ENCODE results near the gene R3HDM1.
"Not testable (repeated sequence)": the region's sequence is repeated elsewhere in the genome, so short reads cannot be mapped to it uniquely, and the experiment has no call there.

R3HDM1 gene

GRCh38 chr2:135570884-135571283 lies 39.6 kb downstream of the R3HDM1 start:
- DNase-seq (ENCODE audit: low read depth): no peak

GRCh38 chr2:135573620-135574019 lies 42.3 kb downstream of the R3HDM1 start:
- no peak for DNase-seq (ENCODE audit: low read depth)

- DNase-seq (ENCODE audit: low read depth): no peak
These were observed 50.0 kb downstream of the R3HDM1 start for GRCh38 chr2:135581282-135581681.

- DNase-seq (ENCODE audit: low read depth): no peak
These were observed 51.1 kb downstream of the R3HDM1 start for GRCh38 chr2:135582383-135582782.

- DNase-seq (ENCODE audit: low read depth): no peak
These were observed 54.3 kb downstream of the R3HDM1 start for GRCh38 chr2:135585586-135585985.

GRCh38 chr2:135586148-135586547 lies 54.9 kb downstream of the R3HDM1 start:
- no peak for DNase-seq (ENCODE audit: low read depth)

GRCh38 chr2:135587958-135588357 lies 56.7 kb downstream of the R3HDM1 start:
- DNase-seq (ENCODE audit: low read depth): no peak

GRCh38 chr2:135590619-135591260 lies 59.5 kb downstream of the R3HDM1 start:
- no peak for DNase-seq (ENCODE audit: low read depth)

GRCh38 chr2:135600915-135601314 lies 69.6 kb downstream of the R3HDM1 start:
- no peak for DNase-seq (ENCODE audit: low read depth)

- no peak for DNase-seq (ENCODE audit: low read depth)
These were observed 72.3 kb downstream of the R3HDM1 start for GRCh38 chr2:135603543-135603942.

GRCh38 chr2:135607561-135607960 lies 76.3 kb downstream of the R3HDM1 start:
- DNase-seq (ENCODE audit: low read depth): no peak

GRCh38 chr2:135612319-135612718 lies 81.0 kb downstream of the R3HDM1 start:
- no peak for DNase-seq (ENCODE audit: low read depth)

- DNase-seq (ENCODE audit: low read depth): no peak
These were observed 84.1 kb downstream of the R3HDM1 start for GRCh38 chr2:135615404-135615803.

- no peak for DNase-seq (ENCODE audit: low read depth)
These were observed 86.3 kb downstream of the R3HDM1 start for GRCh38 chr2:135617501-135618015.

GRCh38 chr2:135620198-135620597 lies 88.9 kb downstream of the R3HDM1 start:
- DNase-seq (ENCODE audit: low read depth): no peak

GRCh38 chr2:135629520-135629919 lies 98.2 kb downstream of the R3HDM1 start:
- DNase-seq (ENCODE audit: low read depth): no peak

GRCh38 chr2:135630034-135630433 lies 98.8 kb downstream of the R3HDM1 start:
- not testable (repeated sequence) for DNase-seq (ENCODE audit: low read depth)

GRCh38 chr2:135630488-135630887 lies 99.2 kb downstream of the R3HDM1 start:
- DNase-seq (ENCODE audit: low read depth): no peak

GRCh38 chr2:135633582-135633981 lies 102.3 kb downstream of the R3HDM1 start:
- no peak for DNase-seq (ENCODE audit: low read depth)

GRCh38 chr2:135635212-135635835 lies 104.0 kb downstream of the R3HDM1 start:
- no peak for DNase-seq (ENCODE audit: low read depth)

GRCh38 chr2:135636982-135637381 lies 105.7 kb downstream of the R3HDM1 start:
- no peak for DNase-seq (ENCODE audit: low read depth)

GRCh38 chr2:135637456-135638087 lies 106.3 kb downstream of the R3HDM1 start:
- no peak for DNase-seq (ENCODE audit: low read depth)

GRCh38 chr2:135638825-135639224 lies 107.5 kb downstream of the R3HDM1 start:
- no peak for DNase-seq (ENCODE audit: low read depth)
